Stimulated activated CD4-positive, alpha-beta T cell treated with anti-CD3 and anti-CD28 coated beads, Interleukin-15, amount 100 ng/mL, for 24 hours (primary cell): ENCODE measurements around the gene DISP3.

Experiments used
- DNase-seq: peaks from one replicate; pipeline ENCODE4 v3.0.0-alpha.2; 2020

Gene DISP3

GRCh38 chr1:11487196-11487751 is 8.3 kb downstream of the DISP3 start:
- no peak for DNase-seq

- no peak for DNase-seq
These were observed 9.3 kb downstream of the DISP3 start for GRCh38 chr1:11488201-11488770.

- no peak for DNase-seq
These were observed 10.1 kb downstream of the DISP3 start for GRCh38 chr1:11488966-11489625.

GRCh38 chr1:11492235-11492634 is 13.3 kb downstream of the DISP3 start:
- DNase-seq, result no peak

GRCh38 chr1:11493972-11494655 is 15.2 kb downstream of the DISP3 start:
- DNase-seq, result no peak

GRCh38 chr1:11494771-11495170 is 15.8 kb downstream of the DISP3 start:
- no peak for DNase-seq

- DNase-seq, result no peak
These were observed 16.6 kb downstream of the DISP3 start for GRCh38 chr1:11495579-11495978.

- DNase-seq, result no peak
These were observed 17.7 kb downstream of the DISP3 start for GRCh38 chr1:11496551-11497080.

GRCh38 chr1:11498956-11499594 is 20.1 kb downstream of the DISP3 start:
- DNase-seq, result no peak

GRCh38 chr1:11499601-11500331 is 20.8 kb downstream of the DISP3 start:
- no peak for DNase-seq

GRCh38 chr1:11500881-11501280 is 21.9 kb downstream of the DISP3 start:
- no peak for DNase-seq

- peak; percentile 27 for DNase-seq
These were observed 22.5 kb downstream of the DISP3 start for GRCh38 chr1:11501491-11501897.

- no peak for DNase-seq
These were observed 23.0 kb downstream of the DISP3 start for GRCh38 chr1:11501906-11502485.

- no peak for DNase-seq
These were observed 23.6 kb downstream of the DISP3 start for GRCh38 chr1:11502516-11502915.

- DNase-seq, result no peak
These were observed 25.6 kb downstream of the DISP3 start for GRCh38 chr1:11504599-11504998.

GRCh38 chr1:11505591-11506538 is 26.9 kb downstream of the DISP3 start:
- DNase-seq, result no peak

GRCh38 chr1:11507309-11507708 is 28.4 kb downstream of the DISP3 start:
- DNase-seq, result no peak

- DNase-seq, result no peak
These were observed 34.7 kb downstream of the DISP3 start for GRCh38 chr1:11513681-11514080.

- no peak for DNase-seq
These were observed 35.4 kb downstream of the DISP3 start for GRCh38 chr1:11514366-11514765.

- no peak for DNase-seq
These were observed 36.7 kb downstream of the DISP3 start for GRCh38 chr1:11515368-11516300.
